Measurements from ENCODE around the gene MYOZ3. TPM values are rescaled to one million over a fixed set of nuclear protein-coding genes. Genes with fewer than 3 reads are reported as not detected.

MYOZ3 gene
- total RNA-seq, 3 donors from 2014 or later: under 0.01 to 0.33 (median 0.15) TPM

GRCh38 chr5:150623152-150623877 lies 37.7 kb upstream of the MYOZ3 start:
- Histone ChIP-seq H3K4me3 (no peak overlapping the region), H3K36me3 (no peaks in the 10 kb centered on the region), H3K4me1 (peaks cover 0 to 3% of the 10 kb centered on the region in 2 donors), H3K27me3 (no peaks in the 10 kb centered on the region), H3K27ac (peak overlapping the region in 1 of 2 donors; percentile 95), H3K9me3 (no peaks in the 10 kb centered on the region)
- no peak for DNase-seq (ENCODE audit: low spot score in 2 of 2)
- TF ChIP-seq POLR2A (IDR thresholded peaks at IDR 0.05): no peak
- no peak for TF ChIP-seq POLR2AphosphoS5 (IDR thresholded peaks at IDR 0.05)
- TF ChIP-seq CTCF (IDR thresholded peaks at IDR 0.05): no peak
- intact Hi-C loops (cut with DNase I; ENCODE audit: low total_unique reads): loop anchor here (10.0 kb wide), 1 partner anchor 1159 kb away; no protein-coding TSS in a partner anchor

- intact Hi-C loops (cut with DNase I; ENCODE audit: low total_unique reads): loop anchor here (10.0 kb wide), 1 partner anchor 1159 kb away; no protein-coding TSS in a partner anchor
- Histone ChIP-seq H3K4me1 (peaks cover 0 to 3% of the 10 kb centered on the region in 2 donors), H3K36me3 (no peaks in the 10 kb centered on the region), H3K27me3 (no peaks in the 10 kb centered on the region), H3K27ac (peak overlapping the region; percentile 71 to 95), H3K9me3 (no peaks in the 10 kb centered on the region), H3K4me3 (peak overlapping the region in 1 of 3 donors; percentile 91)
- DNase-seq (ENCODE audit: low spot score in 2 of 2): no peak
- TF ChIP-seq POLR2AphosphoS5 (IDR thresholded peaks at IDR 0.05) (no peak), CTCF (IDR thresholded peaks at IDR 0.05) (no peak), POLR2A (IDR thresholded peaks at IDR 0.05) (no peak)
These were observed 37.2 kb upstream of the MYOZ3 start for GRCh38 chr5:150623878-150624216.

GRCh38 chr5:150624334-150625163 lies 36.5 kb upstream of the MYOZ3 start:
- Histone ChIP-seq H3K4me1 (peaks cover 0 to 3% of the 10 kb centered on the region in 2 donors), H3K4me3 (peak overlapping the region; percentile 67 to 91 (median 74)), H3K9me3 (no peaks in the 10 kb centered on the region), H3K27me3 (no peaks in the 10 kb centered on the region), H3K27ac (peak overlapping the region; percentile 71 to 95), H3K36me3 (no peaks in the 10 kb centered on the region)
- DNase-seq (ENCODE audit: low spot score in 2 of 2): no peak
- intact Hi-C loops (cut with DNase I; ENCODE audit: low total_unique reads): loop anchor here (10.0 kb wide), 1 partner anchor 1160 kb away; no protein-coding TSS in a partner anchor
- no peak for TF ChIP-seq POLR2AphosphoS5 (IDR thresholded peaks at IDR 0.05)
- TF ChIP-seq CTCF (IDR thresholded peaks at IDR 0.05): peak in 1 of 3 donors; percentile 9
- TF ChIP-seq POLR2A (IDR thresholded peaks at IDR 0.05): no peak

GRCh38 chr5:150625164-150625535 lies 35.9 kb upstream of the MYOZ3 start:
- H3K36me3 ChIP-seq: no peaks in the 10 kb centered on the region
- intact Hi-C loops (cut with DNase I; ENCODE audit: low total_unique reads): loop anchor here (10.0 kb wide), 1 partner anchor 1160 kb away; no protein-coding TSS in a partner anchor

More at GRCh38 chr5:150625164-150625535, 35.9 kb upstream of the MYOZ3 start:
- H3K4me1 ChIP-seq: no peaks in the 10 kb centered on the region
- H3K27me3 ChIP-seq: no peaks in the 10 kb centered on the region
- H3K27ac ChIP-seq: peak overlapping the region; percentile 71 to 95
- peak overlapping the region; percentile 67 to 91 (median 74) for H3K4me3 ChIP-seq
- no peak for DNase-seq (ENCODE audit: low spot score in 2 of 2)
- H3K9me3 ChIP-seq: no peaks in the 10 kb centered on the region
- TF ChIP-seq CTCF (IDR thresholded peaks at IDR 0.05) (no peak), POLR2AphosphoS5 (IDR thresholded peaks at IDR 0.05) (no peak), POLR2A (IDR thresholded peaks at IDR 0.05) (no peak)

All from breast epithelium (tissue), 4 donors.